GM18951 (cell line): ENCODE results near the gene LYPD4.

ENCODE experiments used
- POLR2A ChIP-seq: IDR thresholded peaks from 4 replicates; pipeline ENCODE4 v1.6.1; 2011; ENCODE audit warnings: mild to moderate bottlenecking; ENCODE audit not compliant: insufficient read length, insufficient read depth; ENCODE audit errors: extremely low read depth
- in situ Hi-C: fragments of 300-500 bp; cut with MboI; formaldehyde crosslinking; loops from one replicate; pipeline ENCODE4 v1.12.0; 2022; ENCODE audit warnings: low sequenced_read_pairs, mixed read lengths, inconsistent platforms; ENCODE audit not compliant: unreplicated experiment

LYPD4 gene

DNA sequence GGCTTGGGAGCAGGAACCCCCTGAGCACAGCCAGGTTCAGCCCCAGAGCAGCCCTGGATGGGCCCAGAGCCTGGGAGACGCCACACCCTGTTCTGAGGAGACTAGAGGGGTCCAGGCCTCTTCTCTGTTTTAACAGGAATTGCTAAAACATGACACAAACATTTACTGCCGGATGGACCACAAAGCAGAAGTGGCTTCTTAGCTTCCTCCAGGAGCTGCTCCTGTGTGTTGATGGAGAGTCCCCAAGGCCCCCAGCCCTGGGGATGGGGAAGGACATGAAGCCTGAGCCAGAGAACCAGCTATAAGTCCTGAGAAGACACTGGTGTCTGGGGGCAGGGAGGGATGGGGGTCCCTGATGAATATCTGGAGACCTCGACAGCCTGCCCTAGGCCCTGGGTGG, 33.4 kb downstream of the LYPD4 start:
- no peak for TF ChIP-seq POLR2A
- in situ Hi-C loops, result no loop called here

GRCh38 chr19:41810301-41810700, 34.2 kb downstream of the LYPD4 start:
- in situ Hi-C loops, result no loop called here
- TF ChIP-seq POLR2A, result no peak

DNA sequence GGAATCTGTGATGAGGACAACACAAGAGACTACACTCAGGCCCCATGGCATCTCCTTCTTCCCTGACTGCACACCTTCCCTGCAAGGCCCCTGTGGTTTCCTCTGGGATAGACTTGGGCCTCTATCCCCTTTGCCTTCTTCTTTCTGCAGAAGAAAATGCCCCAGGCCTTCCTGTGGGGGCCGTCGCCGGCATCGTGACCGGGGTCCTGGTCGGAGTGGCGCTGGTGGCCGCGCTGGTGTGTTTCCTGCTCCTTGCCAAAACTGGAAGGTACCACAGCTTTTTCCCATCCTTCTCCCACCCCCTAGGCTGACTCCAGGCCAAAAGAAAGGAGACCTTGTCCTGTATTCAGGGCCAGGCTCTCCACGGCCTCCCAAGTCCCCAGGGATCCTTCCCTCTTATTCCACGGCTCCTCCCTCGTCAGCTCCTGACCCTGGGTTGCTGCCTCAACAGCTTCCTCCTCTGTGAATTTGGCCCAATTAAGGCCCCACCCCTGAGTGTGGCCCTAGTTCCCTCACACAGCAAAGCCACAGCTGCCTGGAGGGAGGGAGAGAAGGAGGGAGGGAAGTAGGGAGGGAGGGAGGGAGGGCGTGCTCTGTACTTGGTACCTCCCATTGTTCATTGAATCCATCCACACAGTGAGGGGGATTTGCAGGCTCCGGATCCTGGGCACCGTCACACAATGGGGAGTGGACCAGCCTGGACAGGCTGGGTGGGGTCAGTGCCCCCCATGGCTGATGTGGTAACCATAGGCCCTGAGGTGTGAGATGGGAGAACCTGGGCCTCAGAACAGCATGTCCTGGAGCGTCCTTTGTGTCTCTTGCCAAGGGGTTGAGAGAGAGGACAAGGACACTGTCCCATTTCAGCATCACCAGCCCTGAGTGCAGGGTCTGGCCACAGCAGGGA, 35.6 kb downstream of the LYPD4 start:
- in situ Hi-C loops, result no loop called here
- no peak for TF ChIP-seq POLR2A

- in situ Hi-C loops, result no loop called here
- no peak for TF ChIP-seq POLR2A
Measured at GRCh38 chr19:41807176-41807575, 37.3 kb downstream of the LYPD4 start.

- in situ Hi-C loops, result no loop called here
- no peak for TF ChIP-seq POLR2A
Measured at GRCh38 chr19:41804336-41804735, 40.1 kb downstream of the LYPD4 start.

- TF ChIP-seq POLR2A, result no peak
- in situ Hi-C loops, result no loop called here
Measured at GRCh38 chr19:41802770-41803169, 41.7 kb downstream of the LYPD4 start.

DNA sequence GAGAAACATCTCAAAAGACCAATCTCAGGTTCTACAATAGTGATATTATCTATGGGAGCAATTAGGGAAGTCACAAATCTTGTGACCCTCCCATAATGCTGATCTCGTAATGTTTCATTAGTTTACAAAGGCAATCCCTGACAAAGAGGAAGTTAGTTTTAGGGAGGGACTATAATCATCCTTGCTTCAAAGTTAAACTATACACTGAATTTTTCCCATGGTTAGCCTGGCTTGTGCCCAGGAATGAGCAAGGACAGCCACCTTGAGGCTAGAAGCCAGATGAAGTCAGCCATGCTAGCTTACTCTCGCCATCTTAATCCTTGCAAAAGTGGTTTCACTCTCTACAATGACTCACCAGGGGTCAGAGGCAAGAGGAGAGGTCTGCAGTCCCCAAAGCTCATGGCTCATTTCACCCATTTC, 42.7 kb downstream of the LYPD4 start:
- in situ Hi-C loops, result no loop called here
- TF ChIP-seq POLR2A, result no peak

DNA sequence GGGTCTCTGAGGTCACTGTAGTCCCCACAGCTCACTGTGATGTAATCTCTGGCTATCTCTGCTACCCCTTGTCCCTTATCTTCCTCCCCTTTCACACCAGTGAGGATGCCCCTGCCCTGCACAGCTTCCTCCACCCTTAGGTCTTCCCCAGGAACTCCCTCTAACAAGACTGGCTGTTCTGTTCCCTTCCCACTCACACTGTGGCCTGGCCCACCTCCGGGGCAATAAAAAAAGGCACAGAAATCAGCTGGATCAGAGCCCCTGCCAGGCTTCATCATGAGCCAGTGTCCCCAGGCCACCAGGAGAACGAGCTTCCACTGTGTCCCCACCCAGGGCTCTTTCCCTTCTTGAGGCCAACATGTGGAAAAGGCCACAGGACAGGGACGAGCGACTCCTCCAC, 43.5 kb downstream of the LYPD4 start:
- TF ChIP-seq POLR2A, result no peak
- in situ Hi-C loops, result no loop called here

GRCh38 chr19:41799444-41800000, 45.0 kb downstream of the LYPD4 start:
- TF ChIP-seq POLR2A, result no peak
- in situ Hi-C loops, result no loop called here

GRCh38 chr19:41796901-41797300, 47.6 kb downstream of the LYPD4 start:
- in situ Hi-C loops, result no loop called here
- TF ChIP-seq POLR2A, result no peak

GRCh38 chr19:41796362-41796761, 48.1 kb downstream of the LYPD4 start, which contains the start of gene CEACAM3:
TSS of gene CEACAM3 (plus strand) at chr19:41796587. CDS start at chr19:41796678, 91 bp downstream.
- in situ Hi-C loops, result no loop called here

GRCh38 chr19:41795031-41795461, 49.4 kb downstream of the LYPD4 start:
- in situ Hi-C loops, result no loop called here
- no peak for TF ChIP-seq POLR2A

More at GRCh38 chr19:41796362-41796761, 48.1 kb downstream of the LYPD4 start, which contains the start of gene CEACAM3:
- TF ChIP-seq POLR2A, result no peak

GRCh38 chr19:41793414-41793727, 51.1 kb downstream of the LYPD4 start:
- in situ Hi-C loops, result no loop called here
- no peak for TF ChIP-seq POLR2A
